Tibial artery (tissue), 4 donors: ENCODE data around the gene CXCL14.

Experiments
- DNase-seq, 2 donors: peaks; one replicate each; pipeline ENCODE4 v3.0.0-alpha.2; 2019
- H3K27ac ChIP-seq, 2 donors: fragments of 200-600 bp; sonication (generic) in 1 of 2; 1 replicate in 1 of 2; 2 replicates in 1 of 2; pipeline ENCODE4 v1.5.1; 2018 to 2019; ENCODE audit warnings: mild to moderate bottlenecking in 1 of 2
- H3K27me3 ChIP-seq, 2 donors: fragments of 200-600 bp; sonication (generic) in 1 of 2; one replicate each; pipeline versions ENCODE4 v1.5.1 to v1.6.0; 2016 to 2019
- H3K36me3 ChIP-seq, 3 donors: fragments of 200-600 bp; sonication (generic) in 2 of 3; one replicate each; pipeline ENCODE4 v1.5.1; 2016 to 2019; ENCODE audit warnings: mild to moderate bottlenecking in 2 of 3
- H3K4me1 ChIP-seq, 4 donors: fragments of 200-600 bp; sonication (generic) in 2 of 4; 1 replicate in 3 of 4; 2 replicates in 1 of 4; pipeline ENCODE4 v1.5.1; 2016 to 2019
- H3K4me3 ChIP-seq, 2 donors: fragments of 200-600 bp; sonication (generic) in 1 of 2; 1 replicate in 1 of 2; 2 replicates in 1 of 2; pipeline ENCODE4 v1.5.1; 2018 to 2019; ENCODE audit warnings: mild to moderate bottlenecking in 2 of 2
- H3K9me3 ChIP-seq, 3 donors: fragments of 200-600 bp; sonication (generic) in 1 of 3; one replicate each; pipeline ENCODE4 v1.5.1; 2016 to 2019
- CTCF ChIP-seq, 2 experiments: fragments of 200-600 bp in 1 of 2; fragments of 450-650 bp in 1 of 2; IDR thresholded peaks; one replicate each; pipeline ENCODE4 v1.5.1; 2017 to 2019; ENCODE audit warnings: antibody characterized with exemption in 2 of 2, mild to moderate bottlenecking in 1 of 2, moderate library complexity in 1 of 2
- intact Hi-C: fragments of 100-400 bp; cut with DNase I; formaldehyde crosslinking; loops from one replicate; pipeline ENCODE4 v1.15.0; 2023; ENCODE audit warnings: low total_unique reads

CXCL14 gene

GRCh38 chr5:135578685-135579341 is at the start of gene CXCL14:
TSS of gene CXCL14 (minus strand) at chr5:135578991. CDS start at chr5:135578778, 213 bp downstream.
- peaks cover 0 to 78% of the 10 kb centered on the region in 2 donors for H3K27me3 ChIP-seq
- intact Hi-C loops: no loop called here
- H3K36me3 ChIP-seq: no peaks in the 10 kb centered on the region
- peaks cover 0 to 12% (median 3%) of the 10 kb centered on the region in 4 donors for H3K4me1 ChIP-seq
- no peaks in the 10 kb centered on the region for H3K9me3 ChIP-seq
- no peak for TF ChIP-seq CTCF (IDR thresholded peaks at IDR 0.05)
- DNase-seq: peak; percentile 71 to 72
- H3K4me3 ChIP-seq: peak within 1 kb of the TSS; percentile 9 to 40
- H3K27ac ChIP-seq: no peak within 1 kb of the TSS

GRCh38 chr5:135626636-135627035 is 47.8 kb upstream of the CXCL14 start:
- H3K27me3 ChIP-seq: no peaks in the 10 kb centered on the region
- H3K4me3 ChIP-seq: no peak overlapping the region
- intact Hi-C loops: no loop called here
- H3K4me1 ChIP-seq: no peaks in the 10 kb centered on the region
- no peak overlapping the region for H3K27ac ChIP-seq
- no peak for DNase-seq
- TF ChIP-seq CTCF (IDR thresholded peaks at IDR 0.05): no peak
- no peaks in the 10 kb centered on the region for H3K36me3 ChIP-seq
- H3K9me3 ChIP-seq: no peaks in the 10 kb centered on the region

GRCh38 chr5:135625961-135626360 is 47.2 kb upstream of the CXCL14 start:
- Histone ChIP-seq H3K27me3 (no peaks in the 10 kb centered on the region), H3K36me3 (no peaks in the 10 kb centered on the region), H3K9me3 (no peaks in the 10 kb centered on the region), H3K4me1 (no peaks in the 10 kb centered on the region), H3K27ac (no peak overlapping the region), H3K4me3 (no peak overlapping the region)
- DNase-seq: no peak
- no peak for TF ChIP-seq CTCF (IDR thresholded peaks at IDR 0.05)
- intact Hi-C loops: no loop called here

GRCh38 chr5:135625486-135625885 is 46.7 kb upstream of the CXCL14 start:
- DNase-seq: no peak
- Histone ChIP-seq H3K27me3 (no peaks in the 10 kb centered on the region), H3K27ac (no peak overlapping the region), H3K9me3 (no peaks in the 10 kb centered on the region), H3K4me1 (no peaks in the 10 kb centered on the region), H3K4me3 (no peak overlapping the region), H3K36me3 (no peaks in the 10 kb centered on the region)
- no peak for TF ChIP-seq CTCF (IDR thresholded peaks at IDR 0.05)
- intact Hi-C loops: no loop called here

- Histone ChIP-seq H3K4me1 (no peaks in the 10 kb centered on the region), H3K27me3 (no peaks in the 10 kb centered on the region), H3K36me3 (no peaks in the 10 kb centered on the region), H3K9me3 (no peaks in the 10 kb centered on the region), H3K27ac (no peak overlapping the region), H3K4me3 (no peak overlapping the region)
- intact Hi-C loops: no loop called here
- TF ChIP-seq CTCF (IDR thresholded peaks at IDR 0.05): no peak
- DNase-seq: no peak
These were observed 46.3 kb upstream of the CXCL14 start for GRCh38 chr5:135625061-135625460.
